K562 (cell line): ENCODE measurements around the gene GPATCH3. TPM values are rescaled to one million over a fixed set of nuclear protein-coding genes. Genes with fewer than 3 reads are reported as not detected.

Experiments
- ETV1 ChIP-seq: fragments of 450-650 bp; conservative IDR thresholded peaks from 2 replicates; pipeline ENCODE4 v1.6.1; 2016; ENCODE audit warnings: missing genetic modification characterization, control low read depth, low read depth, missing compliant biosample characterization
- GTF2F1 ChIP-seq: IDR thresholded peaks from 2 replicates; pipeline ENCODE4 v1.6.1; 2011; ENCODE audit warnings: low read depth, low read length, improper control_type of control experiment
- HLTF ChIP-seq: fragments of 450-650 bp; IDR thresholded peaks from 2 replicates; pipeline ENCODE4 v1.6.1; 2016
- MAFG ChIP-seq: fragments of 450-650 bp; conservative IDR thresholded peaks from 2 replicates; pipeline ENCODE4 v1.6.1; 2016; ENCODE audit warnings: missing genetic modification characterization, missing compliant biosample characterization
- MYC ChIP-seq, 2 experiments: fragments of 250-450 bp in 1 of 2; sonication (Bioruptor Pico) in 1 of 2; IDR thresholded peaks; 2 replicates each; pipeline versions ENCODE4 v1.5.1 to v1.6.1; 2012 to 2021; ENCODE audit warnings: low read depth in 2 of 2, borderline replicate concordance in 1 of 2, improper control_type of control experiment in 1 of 2, low read length in 1 of 2, mild to moderate bottlenecking in 1 of 2, moderate library complexity in 1 of 2
- PHF8 ChIP-seq: fragments of 200-600 bp; sonication (generic); IDR thresholded peaks from 2 replicates; pipeline ENCODE4 v1.6.1; 2012; ENCODE audit warnings: mixed run types, mild to moderate bottlenecking, inconsistent platforms, low read length, moderate library complexity, borderline replicate concordance
- U2AF1 ChIP-seq: fragments of 200-400 bp; formaldehyde crosslinking; optimal IDR thresholded peaks from 2 replicates; pipeline ENCODE3; 2017; ENCODE audit warnings: mild to moderate bottlenecking, low read depth, low read length, moderate library complexity
- polyA plus RNA-seq, 8 experiments: library from polyadenylated mRNA; depleted of rRNA in 4 of 8; stranded (reverse) in 5 of 8; unstranded in 3 of 8; fragments of >200 nt; fragmentation: Nextera tagmentation in 2 of 8; fragmentation: Illumina TruSeq in 1 of 8; extraction: Ambion mirVana in 2 of 8; extraction: Trizol in 1 of 8; gene quantifications; 2 replicates each; pipeline versions ENCODE4 v1.2.1 to v1.2.3, GENCODE V29; 2011 to 2014; ENCODE audit warnings: inconsistent platforms in 1 of 8, missing spikeins in 1 of 8
- total RNA-seq, 7 experiments: library from RNA; depleted of rRNA in 6 of 7; stranded (reverse); fragments of >200 nt in 6 of 7; fragmentation: Illumina TruSeq in 2 of 7; extraction: Trizol in 2 of 7; gene quantifications; 2 replicates each; pipeline versions ENCODE4 v1.2.1 to v1.2.3, GENCODE V29; 2011 to 2021; ENCODE audit warnings: low replicate concordance in 1 of 7
- TF ChIP-seq, protein P1 (sequence below): IDR thresholded peaks from 3 replicates; pipeline ENCODE4 v1.6.1; 2011; ENCODE audit warnings: borderline replicate concordance, mild to moderate bottlenecking; ENCODE audit not compliant: insufficient read length, insufficient read depth
- TF ChIP-seq, protein P2 (sequence below): IDR thresholded peaks from 2 replicates; pipeline ENCODE4 v1.6.1; 2014; ENCODE audit warnings: antibody characterized with exemption
- TF ChIP-seq, protein P3 (sequence below): fragments of 450-650 bp; formaldehyde crosslinking; conservative IDR thresholded peaks from 2 replicates; pipeline ENCODE4 v1.4.0; 2022; ENCODE audit warnings: mild to moderate bottlenecking, missing genetic modification characterization
- TF ChIP-seq, protein P4 (sequence below): fragments of 250-450 bp; sonication (Bioruptor Pico); IDR thresholded peaks from 2 replicates; pipeline ENCODE4 v1.5.1; 2021; ENCODE audit warnings: mild to moderate bottlenecking
- TF ChIP-seq, protein P5 (sequence below): sonication (generic); formaldehyde crosslinking; IDR thresholded peaks from 2 replicates; pipeline ENCODE4 v1.8.0; 2023; ENCODE audit warnings: missing genetic modification reagents, mild to moderate bottlenecking, borderline replicate concordance

GPATCH3 gene
- total and polyA plus RNA-seq, 9 of the 15 experiments (the other 6 are each of a cell fraction or from before 2014, with no cell fraction given): 1.6 to 23.0 (median 13.3) TPM

DNA sequence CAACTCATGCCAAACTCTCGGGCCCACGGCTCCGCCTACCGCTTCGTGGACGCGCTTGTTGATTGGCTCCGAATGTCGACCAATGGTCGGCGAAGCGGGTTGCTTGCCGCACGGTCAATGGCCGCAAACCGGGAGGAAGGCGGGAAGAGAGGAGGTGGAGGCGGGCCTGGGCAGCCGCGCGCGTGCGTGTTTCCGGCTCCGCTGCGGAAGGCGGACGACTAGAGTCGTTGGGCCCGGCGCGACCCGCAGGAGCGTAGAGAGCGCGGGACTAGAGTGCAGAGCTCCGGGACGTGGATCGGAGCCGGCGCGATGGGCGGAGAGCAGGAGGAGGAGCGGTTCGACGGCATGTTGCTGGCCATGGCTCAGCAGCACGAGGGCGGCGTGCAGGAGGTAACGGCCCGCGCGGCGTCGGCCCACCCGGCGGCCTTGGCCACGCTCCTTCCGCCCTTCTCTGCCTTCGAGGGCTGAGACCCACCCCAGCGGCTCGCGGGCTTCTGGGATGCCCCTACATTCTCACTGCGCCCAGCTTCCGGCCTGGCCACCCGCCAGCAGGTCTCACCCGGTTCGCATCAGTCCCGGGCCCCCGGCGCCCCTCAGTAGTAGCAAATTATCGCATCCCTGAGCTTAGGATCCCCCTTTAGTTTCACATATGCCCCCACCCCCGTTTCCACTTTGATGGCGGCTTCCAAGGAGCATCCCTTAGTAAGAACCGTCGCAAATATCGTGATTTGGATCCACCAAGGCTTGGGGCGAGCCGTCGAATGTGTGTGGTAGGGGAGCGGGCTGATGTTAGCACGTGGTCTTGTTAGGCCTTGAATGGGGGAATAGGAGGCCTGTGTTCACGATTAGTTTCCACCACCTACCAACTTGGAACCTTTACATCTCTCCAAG, 21.5 kb upstream of the GPATCH3 start, which contains the start of gene NUDC (continued):
- TF ChIP-seq, protein P1, sequence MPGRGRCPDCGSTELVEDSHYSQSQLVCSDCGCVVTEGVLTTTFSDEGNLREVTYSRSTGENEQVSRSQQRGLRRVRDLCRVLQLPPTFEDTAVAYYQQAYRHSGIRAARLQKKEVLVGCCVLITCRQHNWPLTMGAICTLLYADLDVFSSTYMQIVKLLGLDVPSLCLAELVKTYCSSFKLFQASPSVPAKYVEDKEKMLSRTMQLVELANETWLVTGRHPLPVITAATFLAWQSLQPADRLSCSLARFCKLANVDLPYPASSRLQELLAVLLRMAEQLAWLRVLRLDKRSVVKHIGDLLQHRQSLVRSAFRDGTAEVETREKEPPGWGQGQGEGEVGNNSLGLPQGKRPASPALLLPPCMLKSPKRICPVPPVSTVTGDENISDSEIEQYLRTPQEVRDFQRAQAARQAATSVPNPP: no peak
- TF ChIP-seq, protein P2, sequence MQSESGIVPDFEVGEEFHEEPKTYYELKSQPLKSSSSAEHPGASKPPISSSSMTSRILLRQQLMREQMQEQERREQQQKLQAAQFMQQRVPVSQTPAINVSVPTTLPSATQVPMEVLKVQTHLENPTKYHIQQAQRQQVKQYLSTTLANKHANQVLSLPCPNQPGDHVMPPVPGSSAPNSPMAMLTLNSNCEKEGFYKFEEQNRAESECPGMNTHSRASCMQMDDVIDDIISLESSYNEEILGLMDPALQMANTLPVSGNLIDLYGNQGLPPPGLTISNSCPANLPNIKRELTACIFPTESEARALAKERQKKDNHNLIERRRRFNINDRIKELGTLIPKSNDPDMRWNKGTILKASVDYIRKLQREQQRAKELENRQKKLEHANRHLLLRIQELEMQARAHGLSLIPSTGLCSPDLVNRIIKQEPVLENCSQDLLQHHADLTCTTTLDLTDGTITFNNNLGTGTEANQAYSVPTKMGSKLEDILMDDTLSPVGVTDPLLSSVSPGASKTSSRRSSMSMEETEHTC: peak; percentile 77
- no peak for TF ChIP-seq MAFG
- peak; percentile 37; the same call in 1 of the 2 replicates for TF ChIP-seq GTF2F1
- TF ChIP-seq, protein P3, sequence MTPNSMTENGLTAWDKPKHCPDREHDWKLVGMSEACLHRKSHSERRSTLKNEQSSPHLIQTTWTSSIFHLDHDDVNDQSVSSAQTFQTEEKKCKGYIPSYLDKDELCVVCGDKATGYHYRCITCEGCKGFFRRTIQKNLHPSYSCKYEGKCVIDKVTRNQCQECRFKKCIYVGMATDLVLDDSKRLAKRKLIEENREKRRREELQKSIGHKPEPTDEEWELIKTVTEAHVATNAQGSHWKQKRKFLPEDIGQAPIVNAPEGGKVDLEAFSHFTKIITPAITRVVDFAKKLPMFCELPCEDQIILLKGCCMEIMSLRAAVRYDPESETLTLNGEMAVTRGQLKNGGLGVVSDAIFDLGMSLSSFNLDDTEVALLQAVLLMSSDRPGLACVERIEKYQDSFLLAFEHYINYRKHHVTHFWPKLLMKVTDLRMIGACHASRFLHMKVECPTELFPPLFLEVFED: 0 out of 2 replicates have a peak, but pooled peaks have one; percentile 27
- TF ChIP-seq U2AF1: peak; percentile 71
- TF ChIP-seq PHF8: peak; percentile 95; the same call in 1 of the 2 replicates
- TF ChIP-seq, protein P4, sequence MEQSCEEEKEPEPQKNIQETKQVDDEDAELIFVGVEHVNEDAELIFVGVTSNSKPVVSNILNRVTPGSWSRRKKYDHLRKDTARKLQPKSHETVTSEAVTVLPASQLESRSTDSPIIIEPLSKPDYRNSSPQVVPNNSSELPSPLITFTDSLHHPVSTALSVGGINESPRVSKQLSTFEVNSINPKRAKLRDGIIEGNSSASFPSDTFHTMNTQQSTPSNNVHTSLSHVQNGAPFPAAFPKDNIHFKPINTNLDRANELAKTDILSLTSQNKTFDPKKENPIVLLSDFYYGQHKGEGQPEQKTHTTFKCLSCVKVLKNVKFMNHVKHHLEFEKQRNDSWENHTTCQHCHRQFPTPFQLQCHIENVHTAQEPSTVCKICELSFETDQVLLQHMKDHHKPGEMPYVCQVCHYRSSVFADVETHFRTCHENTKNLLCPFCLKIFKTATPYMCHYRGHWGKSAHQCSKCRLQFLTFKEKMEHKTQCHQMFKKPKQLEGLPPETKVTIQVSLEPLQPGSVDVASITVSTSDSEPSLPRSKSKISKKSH (CRISPR knock-in tag): no peak
- TF ChIP-seq HLTF: peak; percentile 72; the same call in 1 of the 2 replicates
- TF ChIP-seq MYC (IDR thresholded peaks at IDR 0.05; ENCODE audit: low read depth, low read length): peak; percentile 75
- TF ChIP-seq MYC (CRISPR knock-in tag; IDR thresholded peaks at IDR 0.05; ENCODE audit: borderline replicate concordance, low read depth): peak; percentile 89; the same call in 1 of the 2 replicates
- peak; percentile 69 for TF ChIP-seq ETV1 (tag)
- TF ChIP-seq, protein P5, sequence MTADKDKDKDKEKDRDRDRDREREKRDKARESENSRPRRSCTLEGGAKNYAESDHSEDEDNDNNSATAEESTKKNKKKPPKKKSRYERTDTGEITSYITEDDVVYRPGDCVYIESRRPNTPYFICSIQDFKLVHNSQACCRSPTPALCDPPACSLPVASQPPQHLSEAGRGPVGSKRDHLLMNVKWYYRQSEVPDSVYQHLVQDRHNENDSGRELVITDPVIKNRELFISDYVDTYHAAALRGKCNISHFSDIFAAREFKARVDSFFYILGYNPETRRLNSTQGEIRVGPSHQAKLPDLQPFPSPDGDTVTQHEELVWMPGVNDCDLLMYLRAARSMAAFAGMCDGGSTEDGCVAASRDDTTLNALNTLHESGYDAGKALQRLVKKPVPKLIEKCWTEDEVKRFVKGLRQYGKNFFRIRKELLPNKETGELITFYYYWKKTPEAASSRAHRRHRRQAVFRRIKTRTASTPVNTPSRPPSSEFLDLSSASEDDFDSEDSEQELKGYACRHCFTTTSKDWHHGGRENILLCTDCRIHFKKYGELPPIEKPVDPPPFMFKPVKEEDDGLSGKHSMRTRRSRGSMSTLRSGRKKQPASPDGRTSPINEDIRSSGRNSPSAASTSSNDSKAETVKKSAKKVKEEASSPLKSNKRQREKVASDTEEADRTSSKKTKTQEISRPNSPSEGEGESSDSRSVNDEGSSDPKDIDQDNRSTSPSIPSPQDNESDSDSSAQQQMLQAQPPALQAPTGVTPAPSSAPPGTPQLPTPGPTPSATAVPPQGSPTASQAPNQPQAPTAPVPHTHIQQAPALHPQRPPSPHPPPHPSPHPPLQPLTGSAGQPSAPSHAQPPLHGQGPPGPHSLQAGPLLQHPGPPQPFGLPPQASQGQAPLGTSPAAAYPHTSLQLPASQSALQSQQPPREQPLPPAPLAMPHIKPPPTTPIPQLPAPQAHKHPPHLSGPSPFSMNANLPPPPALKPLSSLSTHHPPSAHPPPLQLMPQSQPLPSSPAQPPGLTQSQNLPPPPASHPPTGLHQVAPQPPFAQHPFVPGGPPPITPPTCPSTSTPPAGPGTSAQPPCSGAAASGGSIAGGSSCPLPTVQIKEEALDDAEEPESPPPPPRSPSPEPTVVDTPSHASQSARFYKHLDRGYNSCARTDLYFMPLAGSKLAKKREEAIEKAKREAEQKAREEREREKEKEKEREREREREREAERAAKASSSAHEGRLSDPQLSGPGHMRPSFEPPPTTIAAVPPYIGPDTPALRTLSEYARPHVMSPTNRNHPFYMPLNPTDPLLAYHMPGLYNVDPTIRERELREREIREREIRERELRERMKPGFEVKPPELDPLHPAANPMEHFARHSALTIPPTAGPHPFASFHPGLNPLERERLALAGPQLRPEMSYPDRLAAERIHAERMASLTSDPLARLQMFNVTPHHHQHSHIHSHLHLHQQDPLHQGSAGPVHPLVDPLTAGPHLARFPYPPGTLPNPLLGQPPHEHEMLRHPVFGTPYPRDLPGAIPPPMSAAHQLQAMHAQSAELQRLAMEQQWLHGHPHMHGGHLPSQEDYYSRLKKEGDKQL (CRISPR knock-in tag): 0 out of 2 replicates have a peak, but pooled peaks have one; percentile 70
